Astrocyte of the spinal cord (primary cell): Measurements from ENCODE around the gene TEDC1.

Experiments used
- DNase-seq: peaks from one replicate; pipeline ENCODE4 v3.0.0; 2011; ENCODE audit warnings: low read depth, low spot score
- H3K4me3 ChIP-seq: 2 replicates; pipeline ENCODE4 v1.5.1; 2011; ENCODE audit warnings: low read depth, mild to moderate bottlenecking, low read length, moderate library complexity
- CTCF ChIP-seq: IDR thresholded peaks from 2 replicates; pipeline ENCODE4 v1.5.1; 2012; ENCODE audit warnings: low read depth, mild to moderate bottlenecking, low read length, inconsistent platforms
- in situ Hi-C: cut with HindIII; loops from 2 replicates; pipeline ENCODE4 v1.10.0; 2017; ENCODE audit warnings: low sequenced_read_pairs

Gene TEDC1

DNA sequence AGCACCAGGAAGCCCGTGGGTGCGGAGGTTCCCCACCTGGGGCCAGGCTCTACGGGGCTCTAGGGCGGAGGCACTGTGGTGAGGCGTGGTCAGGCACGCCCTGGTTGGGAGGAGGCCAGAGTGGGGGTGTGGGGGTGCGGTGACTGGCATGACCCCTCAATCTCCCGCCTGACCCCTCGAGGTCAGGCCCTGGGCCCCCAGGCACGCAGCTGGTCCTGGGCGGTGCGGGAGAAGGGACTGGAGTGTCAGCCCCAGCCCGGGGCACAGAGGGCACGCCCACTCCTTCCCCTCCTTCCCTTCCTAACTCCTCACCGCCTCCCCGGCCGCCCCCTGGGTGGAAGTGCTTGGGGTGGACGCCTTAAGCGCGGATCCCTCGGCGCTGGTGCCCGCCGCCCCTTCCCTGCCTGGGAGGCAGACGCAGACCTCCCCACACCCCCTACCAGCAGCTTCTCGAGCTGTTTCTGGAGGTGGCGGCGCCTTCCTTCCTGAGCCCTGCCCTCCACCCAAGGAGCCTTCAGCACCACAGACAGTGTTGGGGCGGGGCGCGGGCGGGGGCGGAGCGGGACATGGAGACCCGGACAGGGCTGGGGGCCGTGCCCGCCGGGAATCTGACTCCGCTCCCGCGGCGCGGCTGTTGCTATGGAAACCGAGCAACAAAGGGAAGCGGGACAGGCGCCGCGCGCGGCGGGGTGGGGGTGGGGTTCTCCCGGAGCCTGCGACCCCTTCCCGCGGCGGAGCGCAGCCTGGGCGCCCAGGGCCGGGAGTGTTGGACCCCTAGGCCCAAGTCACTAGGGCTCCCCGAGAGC lies 17.2 kb upstream of the TEDC1 start:
- H3K4me3 ChIP-seq, result peak overlapping the region; percentile 38
- in situ Hi-C loops, result no loop called here
- peak; percentile 95 for DNase-seq
- no peak for TF ChIP-seq CTCF

DNA sequence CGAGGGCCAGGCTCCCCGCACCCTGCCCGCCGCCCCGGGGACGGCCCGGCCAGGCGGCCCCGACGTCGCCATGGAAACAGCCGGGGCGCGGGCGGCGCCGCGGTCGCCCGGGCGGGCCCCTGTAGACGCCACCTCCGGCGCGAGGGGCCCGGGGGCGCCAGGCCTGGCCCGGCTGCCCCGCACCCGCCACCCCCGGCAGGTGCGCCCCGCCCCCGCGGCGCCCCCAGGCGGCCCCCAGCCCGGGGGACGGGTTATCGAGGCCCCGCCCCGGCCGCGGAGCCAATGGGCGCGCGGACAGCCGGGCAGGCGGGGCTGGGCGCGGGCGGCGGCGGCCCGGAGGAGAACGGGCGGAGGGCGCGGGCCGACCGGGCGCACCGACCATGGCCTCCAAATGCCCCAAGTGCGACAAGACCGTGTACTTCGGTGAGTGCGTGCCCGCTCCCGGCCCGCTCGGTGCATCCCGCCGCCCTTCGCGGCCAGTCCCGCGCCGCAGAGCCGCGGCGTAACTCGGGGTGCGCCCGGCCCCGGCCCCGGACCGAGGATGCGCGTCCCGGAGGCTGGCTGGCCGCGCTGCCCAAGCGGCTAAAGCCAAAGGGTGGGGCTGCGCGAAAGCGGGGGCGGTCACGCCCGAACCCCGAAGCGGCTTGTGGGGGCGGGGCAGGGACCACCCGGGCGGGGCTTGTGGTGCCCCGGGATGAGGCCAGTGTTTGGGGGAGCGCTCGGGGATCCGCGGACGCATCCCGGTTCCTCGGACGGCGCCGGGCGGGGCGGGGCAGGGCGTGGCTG lies 16.4 kb upstream of the TEDC1 start, which contains the start of gene CRIP2:
TSS of gene CRIP2 (plus strand) at position 339 of the 786 bp plus-strand sequence. CDS start at position 381, 42 bp downstream.
- H3K4me3 ChIP-seq, result peak within 1 kb of the TSS; percentile 71
- TF ChIP-seq CTCF, result no peak
- peak; percentile 26 for DNase-seq
- in situ Hi-C loops, result no loop called here

DNA sequence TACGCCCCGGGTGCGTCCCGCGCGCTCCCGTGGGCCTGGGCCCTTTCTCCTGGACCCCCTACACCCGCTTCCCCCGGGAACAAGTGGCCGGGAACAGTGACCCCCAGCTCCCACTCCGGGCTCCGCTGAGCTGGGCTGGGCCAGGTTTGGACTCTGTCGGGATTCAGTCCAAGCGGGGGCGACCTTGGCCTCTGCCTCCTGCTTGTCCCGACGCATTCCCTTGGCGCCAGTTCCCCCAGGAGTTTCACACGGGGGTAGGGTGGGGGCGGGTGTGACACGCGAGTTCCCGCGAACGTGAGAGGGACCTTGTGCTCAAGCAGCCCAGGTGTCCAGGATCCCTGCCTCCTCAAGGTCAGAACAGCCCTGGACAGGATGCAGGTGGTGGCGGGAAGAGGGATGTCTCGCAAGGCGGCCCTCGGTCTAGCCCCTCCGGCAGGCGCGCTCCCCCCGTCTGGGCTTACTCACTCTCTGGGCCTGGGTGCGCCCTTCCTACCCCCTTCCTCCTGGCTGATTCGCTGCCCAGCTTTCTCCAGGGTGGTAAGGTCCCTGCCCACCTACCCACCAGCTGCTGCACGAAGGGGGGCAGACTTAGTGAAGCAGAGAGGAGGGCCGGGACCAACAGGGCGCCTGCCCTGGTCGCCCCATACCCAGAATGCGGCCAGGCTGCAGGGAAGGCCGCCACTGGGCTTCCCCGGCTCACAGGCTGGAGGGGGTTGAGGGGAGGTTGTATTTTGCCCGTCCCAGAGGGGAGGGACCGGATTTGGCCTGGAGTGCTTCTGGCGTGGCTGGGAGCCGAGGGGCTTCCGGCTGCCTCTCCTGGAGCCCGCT lies 15.6 kb upstream of the TEDC1 start:
- H3K4me3 ChIP-seq, result peak overlapping the region; percentile 71
- in situ Hi-C loops, result no loop called here
- TF ChIP-seq CTCF, result no peak
- DNase-seq, result peak; percentile 62

GRCh38 chr14:105476097-105476830 lies 14.8 kb upstream of the TEDC1 start:
- in situ Hi-C loops, result no loop called here
- peak; percentile 31 for DNase-seq

GRCh38 chr14:105476831-105477659 lies 14.0 kb upstream of the TEDC1 start:
- TF ChIP-seq CTCF, result no peak
- H3K4me3 ChIP-seq, result peak overlapping the region; percentile 71
- in situ Hi-C loops, result no loop called here
- DNase-seq, result no peak

More at GRCh38 chr14:105476097-105476830, 14.8 kb upstream of the TEDC1 start:
- no peak for TF ChIP-seq CTCF
- peak overlapping the region; percentile 71 for H3K4me3 ChIP-seq
